ENCODE results near the gene KPNA5.

DNA sequence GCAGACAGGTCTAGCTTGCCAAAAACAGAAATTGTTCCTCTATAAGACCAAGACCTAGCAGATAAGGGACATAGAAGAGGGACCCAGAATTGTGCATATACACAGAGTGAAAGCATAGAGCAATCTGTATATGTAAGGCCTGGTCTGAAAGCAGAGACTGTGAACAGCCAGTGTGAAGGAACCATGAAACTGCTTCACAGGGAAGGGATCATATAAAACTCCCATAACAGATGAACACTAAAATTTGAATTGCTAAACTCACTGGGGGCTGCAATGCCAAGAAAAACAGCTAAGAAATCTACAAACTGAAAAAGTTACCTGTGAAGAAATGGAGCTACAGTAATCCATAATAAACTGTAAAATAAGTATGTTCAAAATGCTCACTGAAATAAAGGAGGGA lies 19.4 kb upstream of the KPNA5 start:
- TF ChIP-seq ZNF281 (CRISPR knock-in tag; IDR thresholded peaks at IDR 0.05) (no peak), ZNF423 (CRISPR knock-in tag; IDR thresholded peaks at IDR 0.05) (no peak), HMGA2 (CRISPR knock-in tag; IDR thresholded peaks at IDR 0.05) (no peak), SP1 (CRISPR knock-in tag; conservative IDR thresholded peaks at IDR 0.05) (no peak)
- TF ChIP-seq, protein P1, sequence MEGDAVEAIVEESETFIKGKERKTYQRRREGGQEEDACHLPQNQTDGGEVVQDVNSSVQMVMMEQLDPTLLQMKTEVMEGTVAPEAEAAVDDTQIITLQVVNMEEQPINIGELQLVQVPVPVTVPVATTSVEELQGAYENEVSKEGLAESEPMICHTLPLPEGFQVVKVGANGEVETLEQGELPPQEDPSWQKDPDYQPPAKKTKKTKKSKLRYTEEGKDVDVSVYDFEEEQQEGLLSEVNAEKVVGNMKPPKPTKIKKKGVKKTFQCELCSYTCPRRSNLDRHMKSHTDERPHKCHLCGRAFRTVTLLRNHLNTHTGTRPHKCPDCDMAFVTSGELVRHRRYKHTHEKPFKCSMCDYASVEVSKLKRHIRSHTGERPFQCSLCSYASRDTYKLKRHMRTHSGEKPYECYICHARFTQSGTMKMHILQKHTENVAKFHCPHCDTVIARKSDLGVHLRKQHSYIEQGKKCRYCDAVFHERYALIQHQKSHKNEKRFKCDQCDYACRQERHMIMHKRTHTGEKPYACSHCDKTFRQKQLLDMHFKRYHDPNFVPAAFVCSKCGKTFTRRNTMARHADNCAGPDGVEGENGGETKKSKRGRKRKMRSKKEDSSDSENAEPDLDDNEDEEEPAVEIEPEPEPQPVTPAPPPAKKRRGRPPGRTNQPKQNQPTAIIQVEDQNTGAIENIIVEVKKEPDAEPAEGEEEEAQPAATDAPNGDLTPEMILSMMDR (IDR thresholded peaks at IDR 0.05), result no peak
- TF ChIP-seq, protein P2, sequence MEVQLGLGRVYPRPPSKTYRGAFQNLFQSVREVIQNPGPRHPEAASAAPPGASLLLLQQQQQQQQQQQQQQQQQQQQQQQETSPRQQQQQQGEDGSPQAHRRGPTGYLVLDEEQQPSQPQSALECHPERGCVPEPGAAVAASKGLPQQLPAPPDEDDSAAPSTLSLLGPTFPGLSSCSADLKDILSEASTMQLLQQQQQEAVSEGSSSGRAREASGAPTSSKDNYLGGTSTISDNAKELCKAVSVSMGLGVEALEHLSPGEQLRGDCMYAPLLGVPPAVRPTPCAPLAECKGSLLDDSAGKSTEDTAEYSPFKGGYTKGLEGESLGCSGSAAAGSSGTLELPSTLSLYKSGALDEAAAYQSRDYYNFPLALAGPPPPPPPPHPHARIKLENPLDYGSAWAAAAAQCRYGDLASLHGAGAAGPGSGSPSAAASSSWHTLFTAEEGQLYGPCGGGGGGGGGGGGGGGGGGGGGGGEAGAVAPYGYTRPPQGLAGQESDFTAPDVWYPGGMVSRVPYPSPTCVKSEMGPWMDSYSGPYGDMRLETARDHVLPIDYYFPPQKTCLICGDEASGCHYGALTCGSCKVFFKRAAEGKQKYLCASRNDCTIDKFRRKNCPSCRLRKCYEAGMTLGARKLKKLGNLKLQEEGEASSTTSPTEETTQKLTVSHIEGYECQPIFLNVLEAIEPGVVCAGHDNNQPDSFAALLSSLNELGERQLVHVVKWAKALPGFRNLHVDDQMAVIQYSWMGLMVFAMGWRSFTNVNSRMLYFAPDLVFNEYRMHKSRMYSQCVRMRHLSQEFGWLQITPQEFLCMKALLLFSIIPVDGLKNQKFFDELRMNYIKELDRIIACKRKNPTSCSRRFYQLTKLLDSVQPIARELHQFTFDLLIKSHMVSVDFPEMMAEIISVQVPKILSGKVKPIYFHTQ (CRISPR knock-in tag; IDR thresholded peaks at IDR 0.05), result no peak
